Measurements from ENCODE around the gene MZF1. TPM values are rescaled to one million over a fixed set of nuclear protein-coding genes. Genes with fewer than 3 reads are reported as not detected.

The MZF1 gene
- total RNA-seq, 1 donor from 2014 or later: 71.3 TPM

DNA sequence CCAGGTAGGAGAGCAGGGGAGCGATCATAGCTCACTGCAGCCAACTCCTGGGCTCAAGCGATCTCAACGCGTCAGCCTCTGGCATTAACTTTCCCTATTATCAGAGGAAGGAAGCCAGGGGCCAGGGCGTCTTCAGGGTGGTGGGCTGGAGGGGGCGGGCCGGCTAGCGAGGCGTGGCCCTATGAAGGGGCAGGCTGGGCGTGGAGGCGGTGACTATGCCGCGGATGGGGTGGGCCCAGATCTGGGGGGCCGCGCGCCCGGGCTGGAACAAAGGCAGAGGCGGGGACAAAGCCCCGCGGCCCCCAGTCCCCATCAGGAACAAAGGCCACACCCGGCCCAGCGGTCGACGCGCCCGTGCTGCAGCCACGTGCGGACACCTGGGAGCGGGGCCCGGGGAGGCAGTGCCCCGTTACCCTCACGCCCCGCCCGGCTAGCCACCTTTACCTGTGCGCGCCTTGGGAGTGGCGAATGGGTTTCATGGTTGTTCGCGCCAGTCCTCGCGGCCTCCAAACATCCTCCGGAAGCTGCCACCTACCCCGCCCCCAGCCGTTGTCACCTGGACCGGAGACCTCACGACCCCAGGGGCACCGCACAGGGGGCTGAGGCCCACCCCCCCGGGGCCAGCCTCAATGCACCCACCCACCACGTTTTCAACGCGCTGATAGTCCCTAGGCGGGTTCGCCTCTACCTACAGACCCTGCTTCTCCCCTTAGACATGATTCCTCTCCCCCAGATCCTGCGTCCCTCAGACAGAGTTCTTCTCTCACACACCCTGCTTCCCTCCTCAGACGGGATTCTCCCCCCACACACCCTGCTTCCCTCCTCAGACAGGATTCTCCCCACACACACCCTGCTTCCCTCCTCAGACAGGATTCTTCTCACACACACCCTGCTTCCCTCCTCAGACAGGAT, 34.6 kb downstream of the MZF1 start:
- TF ChIP-seq, protein P1, sequence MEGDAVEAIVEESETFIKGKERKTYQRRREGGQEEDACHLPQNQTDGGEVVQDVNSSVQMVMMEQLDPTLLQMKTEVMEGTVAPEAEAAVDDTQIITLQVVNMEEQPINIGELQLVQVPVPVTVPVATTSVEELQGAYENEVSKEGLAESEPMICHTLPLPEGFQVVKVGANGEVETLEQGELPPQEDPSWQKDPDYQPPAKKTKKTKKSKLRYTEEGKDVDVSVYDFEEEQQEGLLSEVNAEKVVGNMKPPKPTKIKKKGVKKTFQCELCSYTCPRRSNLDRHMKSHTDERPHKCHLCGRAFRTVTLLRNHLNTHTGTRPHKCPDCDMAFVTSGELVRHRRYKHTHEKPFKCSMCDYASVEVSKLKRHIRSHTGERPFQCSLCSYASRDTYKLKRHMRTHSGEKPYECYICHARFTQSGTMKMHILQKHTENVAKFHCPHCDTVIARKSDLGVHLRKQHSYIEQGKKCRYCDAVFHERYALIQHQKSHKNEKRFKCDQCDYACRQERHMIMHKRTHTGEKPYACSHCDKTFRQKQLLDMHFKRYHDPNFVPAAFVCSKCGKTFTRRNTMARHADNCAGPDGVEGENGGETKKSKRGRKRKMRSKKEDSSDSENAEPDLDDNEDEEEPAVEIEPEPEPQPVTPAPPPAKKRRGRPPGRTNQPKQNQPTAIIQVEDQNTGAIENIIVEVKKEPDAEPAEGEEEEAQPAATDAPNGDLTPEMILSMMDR (IDR thresholded peaks at IDR 0.05; ENCODE audit: unreplicated experiment): no peak
- Mint-ChIP-seq H3K36me3 (ENCODE audit: insufficient read depth) (no peaks in the 10 kb centered on the region), H3K27ac (peak overlapping the region; percentile 99), H3K4me1 (ENCODE audit: low read depth) (peaks cover 5% of the 10 kb centered on the region), H3K9me3 (ENCODE audit: low read depth) (no peaks in the 10 kb centered on the region), H3K4me3 (ENCODE audit: low read depth) (peak overlapping the region; percentile 77), H3K27me3 (peaks cover 10% of the 10 kb centered on the region)
- peak; percentile 73 for DNase-seq (ENCODE audit: low spot score, unreplicated experiment)

DNA sequence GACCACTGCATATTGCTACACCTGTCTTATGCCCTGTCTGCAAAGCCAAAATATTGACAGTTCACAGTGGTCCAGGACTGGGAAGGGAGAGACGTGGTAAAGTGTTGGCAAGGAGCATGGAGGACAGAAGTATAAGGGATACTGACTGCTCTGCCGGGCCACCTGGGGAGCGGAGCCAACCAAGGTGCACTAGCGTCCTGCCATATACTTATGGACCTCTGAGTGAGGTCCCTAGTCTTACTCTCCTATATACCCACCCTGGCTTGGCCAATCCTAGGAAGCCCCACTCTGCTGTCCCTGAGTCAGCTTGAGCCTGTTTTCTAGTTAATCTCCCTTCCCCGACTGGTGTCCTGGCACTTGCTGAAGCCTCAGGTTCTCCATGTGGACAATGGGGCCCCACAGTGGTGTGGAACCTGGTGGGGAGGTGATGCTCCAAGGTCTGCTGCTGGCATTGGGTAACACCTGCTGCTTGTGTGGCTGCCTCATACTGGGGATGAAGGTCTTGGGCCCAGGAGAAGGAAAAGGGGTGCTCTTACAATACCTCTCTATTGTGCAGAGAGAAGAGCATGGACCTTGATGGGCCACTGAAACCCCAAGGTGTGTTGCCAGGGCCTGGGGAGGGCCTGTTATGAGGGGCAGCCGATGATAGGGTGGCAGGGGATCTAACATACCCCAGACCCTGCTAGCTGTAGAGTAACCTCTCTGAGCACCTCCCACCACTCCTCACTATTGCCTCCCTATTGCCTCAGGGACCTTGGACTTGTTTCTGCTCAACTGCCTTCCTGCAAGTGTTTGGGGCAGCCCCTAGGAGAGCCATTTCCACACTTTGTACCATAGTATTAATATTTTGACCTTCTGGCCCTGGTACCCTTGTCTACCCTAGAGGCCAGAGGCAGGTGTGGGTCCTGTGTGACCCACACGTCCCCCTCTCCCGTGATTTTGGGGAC, 36.0 kb downstream of the MZF1 start:
- no peak for DNase-seq (ENCODE audit: low spot score, unreplicated experiment)
- no peaks in the 10 kb centered on the region for H3K9me3 Mint-ChIP-seq (ENCODE audit: low read depth)
- H3K4me3 Mint-ChIP-seq (ENCODE audit: low read depth): peak overlapping the region; percentile 77
- H3K36me3 Mint-ChIP-seq (ENCODE audit: insufficient read depth): no peaks in the 10 kb centered on the region
- peak overlapping the region; percentile 99 for H3K27ac Mint-ChIP-seq
- H3K4me1 Mint-ChIP-seq (ENCODE audit: low read depth): peaks cover 4% of the 10 kb centered on the region
- H3K27me3 Mint-ChIP-seq: peaks cover 5% of the 10 kb centered on the region
- TF ChIP-seq, protein P1 (IDR thresholded peaks at IDR 0.05; ENCODE audit: unreplicated experiment): no peak

DNA sequence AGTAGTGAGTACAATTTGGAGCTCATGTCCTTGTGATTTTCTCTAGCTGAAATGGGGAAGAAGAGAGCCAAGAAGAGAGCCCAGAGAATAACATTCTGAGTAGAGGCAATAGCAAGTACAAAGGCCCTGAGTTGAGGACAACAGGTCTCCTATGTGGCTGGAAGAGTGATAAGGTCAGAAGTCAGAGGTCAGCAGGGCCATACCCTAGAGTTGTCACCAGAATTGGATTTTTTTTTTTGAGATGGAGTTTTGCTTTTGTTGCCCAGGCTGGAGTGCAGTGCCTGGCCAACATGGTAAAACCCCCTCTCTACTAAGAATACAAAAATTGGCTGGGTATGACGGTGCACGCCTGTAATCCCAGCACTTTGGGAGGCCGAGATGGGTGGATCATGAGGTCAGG, 37.3 kb downstream of the MZF1 start:
- DNase-seq (ENCODE audit: low spot score, unreplicated experiment): no peak
- Mint-ChIP-seq H3K27me3 (peaks cover 8% of the 10 kb centered on the region), H3K36me3 (ENCODE audit: insufficient read depth) (no peaks in the 10 kb centered on the region), H3K4me3 (ENCODE audit: low read depth) (no peak overlapping the region), H3K9me3 (ENCODE audit: low read depth) (no peaks in the 10 kb centered on the region), H3K4me1 (ENCODE audit: low read depth) (peaks cover 4% of the 10 kb centered on the region), H3K27ac (no peak overlapping the region)
- TF ChIP-seq, protein P1 (IDR thresholded peaks at IDR 0.05; ENCODE audit: unreplicated experiment): no peak

DNA sequence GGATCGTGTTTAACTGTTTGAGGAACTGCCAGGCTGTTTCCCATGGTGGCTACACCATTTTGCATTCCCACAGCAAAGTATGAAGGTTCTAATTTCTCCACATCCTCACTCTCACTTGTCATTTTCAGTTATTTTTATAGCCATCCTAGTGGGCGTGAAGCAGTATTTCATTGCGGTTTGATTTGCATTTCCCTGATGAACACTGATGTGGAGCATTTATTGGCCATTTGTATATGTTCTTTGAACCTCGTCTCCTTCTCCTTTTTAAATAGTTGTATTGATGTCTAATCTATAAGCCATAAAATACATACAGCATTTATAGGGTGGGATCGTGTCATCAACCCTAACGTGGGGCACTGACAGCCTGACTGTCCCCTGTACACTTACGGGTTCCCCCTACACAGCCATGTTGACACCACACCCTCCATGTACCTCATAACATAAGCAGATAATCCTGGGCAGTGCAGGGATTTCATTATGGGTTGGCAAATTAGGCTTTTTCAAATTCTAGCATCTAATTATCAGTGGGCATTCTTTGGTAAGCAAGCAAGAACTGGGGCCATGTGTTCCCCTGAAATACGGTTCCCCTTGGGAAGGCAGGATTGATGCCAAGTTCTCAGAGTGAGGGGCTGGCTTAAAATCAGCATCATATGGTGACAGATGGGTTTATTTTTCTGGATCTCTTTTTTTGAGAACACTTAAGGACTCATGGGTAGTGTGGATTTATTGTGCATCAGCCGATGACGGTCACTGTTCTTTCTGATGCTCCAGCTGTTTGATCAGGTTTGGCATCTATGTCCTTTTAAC, 41.9 kb downstream of the MZF1 start:
- Mint-ChIP-seq H3K36me3 (ENCODE audit: insufficient read depth) (no peaks in the 10 kb centered on the region), H3K4me3 (ENCODE audit: low read depth) (no peak overlapping the region), H3K9me3 (ENCODE audit: low read depth) (no peaks in the 10 kb centered on the region), H3K4me1 (ENCODE audit: low read depth) (no peaks in the 10 kb centered on the region), H3K27ac (no peak overlapping the region), H3K27me3 (peaks cover 5% of the 10 kb centered on the region)
- DNase-seq (ENCODE audit: low spot score, unreplicated experiment): no peak
- TF ChIP-seq, protein P1 (IDR thresholded peaks at IDR 0.05; ENCODE audit: unreplicated experiment): no peak

All from progenitor cell of endocrine pancreas (in vitro differentiated cells).